ENCODE data around the gene ZCWPW1. TPM values are rescaled to one million over a fixed set of nuclear protein-coding genes. Genes with fewer than 3 reads are reported as not detected.

ZCWPW1 gene
- total and polyA plus RNA-seq, 2 experiments from 2014 or later = 0.59 to 2.7 TPM

DNA sequence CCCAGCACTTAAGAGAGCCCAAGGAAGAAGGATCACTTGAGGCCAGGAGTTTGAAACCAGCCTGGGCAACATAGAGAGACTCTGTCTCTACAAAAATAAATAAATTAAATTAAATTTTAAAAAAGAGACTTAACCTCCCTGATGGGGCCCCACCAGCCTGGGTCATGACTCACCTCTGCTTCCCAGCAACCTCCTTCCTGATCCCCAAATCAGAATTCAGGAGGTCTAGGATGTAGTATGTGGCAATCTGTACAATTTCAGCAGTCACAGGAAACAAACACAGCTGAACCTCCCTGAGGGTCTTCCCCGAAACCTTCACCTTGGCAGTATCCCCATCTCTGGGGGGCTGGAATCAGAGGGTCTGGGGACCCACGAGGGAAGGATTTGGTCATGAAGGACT, 17.5 kb upstream of the ZCWPW1 start:
- H3K27me3 ChIP-seq (ENCODE audit: insufficient read depth) = no peaks in the 10 kb centered on the region
- H3K9me2 ChIP-seq (ENCODE audit: insufficient read depth) = no peaks in the 10 kb centered on the region
- no peak overlapping the region for H2AFZ ChIP-seq
- Mint-ChIP-seq H3K27ac (peak overlapping the region; percentile 31; the same call in 1 of the 2 replicates), H3K36me3 (ENCODE audit: low read depth) (no peaks in the 10 kb centered on the region), H3K4me3 (no peak overlapping the region), H3K9me3 (no peaks in the 10 kb centered on the region), H3K27me3 (ENCODE audit: insufficient read depth, low read depth, poor library complexity) (peaks cover 21% of the 10 kb centered on the region), H3K4me1 (peaks cover 12% of the 10 kb centered on the region)
- H3F3A ChIP-seq (replicated peaks; ENCODE audit: low read depth) = no peaks in the 10 kb centered on the region
- no peak overlapping the region for H3K4me2 ChIP-seq
- no peaks in the 10 kb centered on the region for H3K79me2 ChIP-seq (replicated peaks; ENCODE audit: insufficient read depth)
- no peak overlapping the region for H3K4me3 ChIP-seq
- H3K27ac ChIP-seq (ENCODE audit: low read depth) = no peak overlapping the region
- TF ChIP-seq EZH2 (IDR thresholded peaks at IDR 0.05; ENCODE audit: low read depth, unreplicated experiment) (no peak), JUNB (IDR thresholded peaks at IDR 0.05; ENCODE audit: unreplicated experiment) (no peak), NANOG (IDR thresholded peaks at IDR 0.05; ENCODE audit: borderline replicate concordance) (no peak), CTCF (conservative IDR thresholded peaks at IDR 0.05; ENCODE audit: low read depth in 2 of 2) (no peak)
- no peaks in the 10 kb centered on the region for H4K20me1 ChIP-seq (replicated peaks; ENCODE audit: insufficient read depth)
- no peaks in the 10 kb centered on the region for H3K36me3 ChIP-seq (ENCODE audit: insufficient read depth)
- ATAC-seq (no peak), DNase-seq (ENCODE audit: low spot score) (no peak)
- no peaks in the 10 kb centered on the region; the same call in 1 of the 2 replicates for H3K4me1 ChIP-seq (ENCODE audit: insufficient read depth)

DNA sequence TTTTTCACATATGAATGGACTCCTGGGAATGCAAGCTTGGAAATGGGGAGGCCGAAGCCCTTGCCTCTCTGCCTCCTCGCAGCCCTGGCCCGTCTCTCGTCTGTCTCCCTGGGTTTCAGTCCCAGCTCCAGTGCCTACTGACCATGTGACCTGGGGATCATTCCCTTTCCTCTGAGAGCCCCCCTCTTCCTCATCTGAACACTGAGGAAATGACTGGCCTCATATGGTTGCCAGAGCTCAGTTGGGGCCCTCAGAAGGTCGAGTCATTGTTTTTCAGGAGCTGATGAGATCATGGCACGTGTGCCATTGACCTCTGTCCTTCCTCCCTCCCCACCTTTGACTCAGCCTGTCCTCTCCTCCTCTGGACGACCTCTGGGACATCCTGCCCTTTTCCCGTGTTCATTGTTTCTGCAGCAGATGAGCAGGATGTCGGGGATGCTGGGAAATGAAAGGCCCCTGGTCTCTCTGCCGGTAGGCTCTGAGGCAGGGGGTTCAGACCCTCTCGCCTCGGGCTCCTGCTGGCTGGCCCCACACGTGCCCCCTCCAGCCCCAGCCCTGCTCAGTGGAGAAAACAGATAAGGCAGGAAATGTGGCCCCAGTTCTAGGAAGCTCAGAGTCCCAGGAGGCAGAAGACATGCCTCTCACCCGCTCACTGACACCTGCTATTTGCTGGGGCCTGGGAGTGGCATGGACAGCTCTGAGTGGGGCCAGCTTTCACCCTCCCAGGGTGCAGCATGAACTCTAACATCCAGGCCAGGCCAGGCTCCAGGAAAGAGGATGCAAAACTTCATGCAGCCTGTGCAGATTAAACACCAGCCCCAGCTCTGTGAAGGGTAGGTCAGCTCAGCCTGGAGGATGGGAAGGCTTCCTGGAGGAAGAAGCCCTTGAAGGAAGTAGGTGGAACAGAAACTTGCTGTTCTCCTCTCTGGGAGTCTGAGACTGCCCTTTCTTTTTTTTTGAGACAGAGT, 16.1 kb upstream of the ZCWPW1 start:
- H3K27me3 ChIP-seq (ENCODE audit: insufficient read depth) = no peaks in the 10 kb centered on the region
- H3K9me2 ChIP-seq (ENCODE audit: insufficient read depth) = no peaks in the 10 kb centered on the region
- peak; percentile 30 for ATAC-seq
- Mint-ChIP-seq H3K9me3 (no peaks in the 10 kb centered on the region), H3K4me1 (peaks cover 12% of the 10 kb centered on the region), H3K27ac (peak overlapping the region; percentile 87), H3K4me3 (no peak overlapping the region), H3K36me3 (ENCODE audit: low read depth) (no peaks in the 10 kb centered on the region), H3K27me3 (ENCODE audit: insufficient read depth, low read depth, poor library complexity) (peaks cover 13% of the 10 kb centered on the region)
- no peak overlapping the region for H3K4me2 ChIP-seq
- H3F3A ChIP-seq (replicated peaks; ENCODE audit: low read depth) = no peaks in the 10 kb centered on the region
- no peaks in the 10 kb centered on the region for H4K20me1 ChIP-seq (replicated peaks; ENCODE audit: insufficient read depth)
- no peaks in the 10 kb centered on the region for H3K36me3 ChIP-seq (ENCODE audit: insufficient read depth)
- no peaks in the 10 kb centered on the region for H3K79me2 ChIP-seq (replicated peaks; ENCODE audit: insufficient read depth)
- H2AFZ ChIP-seq = peak overlapping the region; percentile 84; the same call in 1 of the 2 replicates
- no peak overlapping the region for H3K4me3 ChIP-seq
- no peak for DNase-seq (ENCODE audit: low spot score)
- no peaks in the 10 kb centered on the region; the same call in 1 of the 2 replicates for H3K4me1 ChIP-seq (ENCODE audit: insufficient read depth)
- no peak overlapping the region for H3K27ac ChIP-seq (ENCODE audit: low read depth)
- TF ChIP-seq, protein P1, sequence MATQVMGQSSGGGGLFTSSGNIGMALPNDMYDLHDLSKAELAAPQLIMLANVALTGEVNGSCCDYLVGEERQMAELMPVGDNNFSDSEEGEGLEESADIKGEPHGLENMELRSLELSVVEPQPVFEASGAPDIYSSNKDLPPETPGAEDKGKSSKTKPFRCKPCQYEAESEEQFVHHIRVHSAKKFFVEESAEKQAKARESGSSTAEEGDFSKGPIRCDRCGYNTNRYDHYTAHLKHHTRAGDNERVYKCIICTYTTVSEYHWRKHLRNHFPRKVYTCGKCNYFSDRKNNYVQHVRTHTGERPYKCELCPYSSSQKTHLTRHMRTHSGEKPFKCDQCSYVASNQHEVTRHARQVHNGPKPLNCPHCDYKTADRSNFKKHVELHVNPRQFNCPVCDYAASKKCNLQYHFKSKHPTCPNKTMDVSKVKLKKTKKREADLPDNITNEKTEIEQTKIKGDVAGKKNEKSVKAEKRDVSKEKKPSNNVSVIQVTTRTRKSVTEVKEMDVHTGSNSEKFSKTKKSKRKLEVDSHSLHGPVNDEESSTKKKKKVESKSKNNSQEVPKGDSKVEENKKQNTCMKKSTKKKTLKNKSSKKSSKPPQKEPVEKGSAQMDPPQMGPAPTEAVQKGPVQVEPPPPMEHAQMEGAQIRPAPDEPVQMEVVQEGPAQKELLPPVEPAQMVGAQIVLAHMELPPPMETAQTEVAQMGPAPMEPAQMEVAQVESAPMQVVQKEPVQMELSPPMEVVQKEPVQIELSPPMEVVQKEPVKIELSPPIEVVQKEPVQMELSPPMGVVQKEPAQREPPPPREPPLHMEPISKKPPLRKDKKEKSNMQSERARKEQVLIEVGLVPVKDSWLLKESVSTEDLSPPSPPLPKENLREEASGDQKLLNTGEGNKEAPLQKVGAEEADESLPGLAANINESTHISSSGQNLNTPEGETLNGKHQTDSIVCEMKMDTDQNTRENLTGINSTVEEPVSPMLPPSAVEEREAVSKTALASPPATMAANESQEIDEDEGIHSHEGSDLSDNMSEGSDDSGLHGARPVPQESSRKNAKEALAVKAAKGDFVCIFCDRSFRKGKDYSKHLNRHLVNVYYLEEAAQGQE (IDR thresholded peaks at IDR 0.05; ENCODE audit: unreplicated experiment) = no peak
- TF ChIP-seq CTCF (conservative IDR thresholded peaks at IDR 0.05; ENCODE audit: low read depth in 2 of 2) = no peak
- TF ChIP-seq ZNF331 (CRISPR knock-in tag; IDR thresholded peaks at IDR 0.05; ENCODE audit: low read depth) = no peak

Data from GM23338 (cell line).